Fibroblast of the aortic adventitia (primary cell): ENCODE data around the gene TM4SF1. TPM values are rescaled to one million over a fixed set of nuclear protein-coding genes. Genes with fewer than 3 reads are reported as not detected.

Experiments used
- DNase-seq: peaks from one replicate; pipeline ENCODE4 v3.0.0-alpha.2; 2010; ENCODE audit warnings: low read depth
- H3K4me3 ChIP-seq: 2 replicates; pipeline ENCODE4 v1.5.1; 2011; ENCODE audit warnings: low read depth, mild to moderate bottlenecking, control low read depth, low read length, moderate library complexity
- CTCF ChIP-seq: IDR thresholded peaks from 2 replicates; pipeline ENCODE4 v1.5.1; 2011; ENCODE audit warnings: mild to moderate bottlenecking, low read length, control low read depth, inconsistent platforms; ENCODE audit not compliant: insufficient read depth
- total RNA-seq: library from RNA; depleted of rRNA; stranded (reverse); fragments of >200 nt; gene quantifications from 2 replicates; pipeline ENCODE4 v1.2.3, GENCODE V29; 2012; ENCODE audit warnings: low replicate concordance

The TM4SF1 gene
- total RNA-seq, 1 donor, result 299 TPM

GRCh38 chr3:149417174-149417573, 39.7 kb upstream of the TM4SF1 start:
- no peak for DNase-seq
- no peak for TF ChIP-seq CTCF
- H3K4me3 ChIP-seq, result no peak overlapping the region

DNA sequence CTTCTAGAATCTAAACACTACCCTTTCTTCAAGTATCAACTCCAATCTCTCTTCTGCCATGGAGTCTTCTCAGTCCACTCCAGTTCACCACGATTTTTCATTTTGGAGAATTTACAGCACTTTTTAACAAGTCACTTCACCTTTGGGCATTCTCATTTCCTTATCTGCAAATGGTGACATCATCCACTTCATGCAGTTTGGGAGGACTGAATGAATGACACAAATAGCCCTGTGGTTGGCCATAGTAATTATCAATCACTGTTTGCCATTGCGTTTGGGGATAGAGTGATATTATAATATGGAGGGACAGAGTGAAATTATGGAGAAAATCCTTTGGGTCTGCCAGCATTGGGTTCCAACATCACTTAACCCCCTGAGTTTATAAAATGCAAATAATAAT, 38.0 kb upstream of the TM4SF1 start:
- no peak overlapping the region for H3K4me3 ChIP-seq
- TF ChIP-seq CTCF, result no peak
- DNase-seq, result peak; percentile 35

GRCh38 chr3:149414557-149415231, 37.2 kb upstream of the TM4SF1 start:
- peak; percentile 77 for DNase-seq
- no peak overlapping the region for H3K4me3 ChIP-seq
- no peak for TF ChIP-seq CTCF

- TF ChIP-seq CTCF, result no peak
- no peak overlapping the region for H3K4me3 ChIP-seq
- no peak for DNase-seq
Measured at GRCh38 chr3:149411583-149411982, 34.1 kb upstream of the TM4SF1 start.

DNA sequence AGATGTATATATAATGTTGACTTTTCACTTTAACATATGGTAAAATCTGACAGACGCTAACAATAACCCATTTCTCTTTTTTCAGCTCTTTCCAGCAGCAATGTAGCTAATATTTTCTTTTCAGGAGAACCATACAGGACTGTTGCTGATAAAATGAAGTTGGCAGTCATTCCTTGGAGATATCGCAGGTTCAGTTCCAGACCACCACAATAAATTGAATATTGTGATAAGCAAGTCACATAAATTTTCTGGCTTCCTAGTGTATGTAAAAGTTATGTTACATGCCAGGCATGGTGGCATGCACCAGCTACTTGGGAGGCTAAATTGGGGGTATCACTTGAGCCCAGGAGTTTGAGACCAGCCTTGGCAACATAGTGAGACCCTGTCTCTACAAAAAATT, 31.9 kb upstream of the TM4SF1 start:
- no peak overlapping the region for H3K4me3 ChIP-seq
- no peak for TF ChIP-seq CTCF
- DNase-seq, result no peak

DNA sequence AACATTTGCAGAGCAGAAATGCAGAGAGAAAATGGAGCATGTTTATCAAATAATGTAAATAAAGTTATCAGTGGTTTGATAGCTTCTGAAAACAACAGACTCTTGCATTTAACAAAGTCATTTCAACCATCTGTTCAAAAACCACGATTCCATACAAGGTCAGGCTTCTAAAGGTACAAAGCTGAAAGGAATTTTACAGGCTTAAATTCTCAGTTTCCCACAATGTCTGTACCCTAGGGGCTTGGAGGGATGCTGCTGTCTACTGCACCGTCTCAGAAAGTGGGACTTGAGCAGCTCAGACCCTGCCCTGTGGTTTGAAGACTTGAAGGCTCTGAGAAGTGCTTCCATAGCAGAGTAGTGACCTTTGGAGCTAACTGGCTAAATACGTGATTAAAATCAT, 30.4 kb upstream of the TM4SF1 start:
- peak; percentile 25 for DNase-seq
- H3K4me3 ChIP-seq, result no peak overlapping the region
- no peak for TF ChIP-seq CTCF

DNA sequence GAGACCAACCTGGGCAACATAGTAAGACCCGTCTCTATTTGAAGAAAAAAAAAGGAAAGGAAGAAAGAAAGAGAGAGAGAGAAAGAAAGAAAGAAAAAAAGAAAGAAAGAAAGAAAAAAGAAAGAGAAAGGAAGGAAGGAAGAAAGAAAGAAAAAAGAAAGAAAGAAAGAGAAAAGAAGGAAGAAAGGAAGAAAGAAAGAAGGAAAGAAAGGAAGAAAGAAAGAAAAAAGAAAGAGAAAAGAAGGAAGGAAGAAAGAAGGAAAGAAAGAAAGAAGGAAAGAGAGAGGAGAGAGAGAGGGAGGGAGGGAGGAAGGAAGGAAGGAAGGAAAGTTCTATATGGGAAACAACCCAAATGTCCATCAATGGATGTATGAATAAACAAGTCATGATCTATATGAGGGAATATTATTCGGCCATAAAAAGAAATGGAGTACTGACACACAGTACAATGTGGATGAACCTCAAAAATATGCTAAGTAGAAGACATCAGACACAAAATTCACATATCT, 28.8 kb upstream of the TM4SF1 start:
- TF ChIP-seq CTCF, result no peak
- no peak for DNase-seq

More for the DNA sequence above, 28.8 kb upstream of the TM4SF1 start:
- no peak overlapping the region for H3K4me3 ChIP-seq
